Adrenal gland (tissue), 5 donors: ENCODE measurements around the gene KAZN.

Source experiments
- POLR2A ChIP-seq, 2 donors: fragments of 450-650 bp; IDR thresholded peaks; one replicate each; pipeline ENCODE4 v1.6.1; 2017; ENCODE audit warnings: antibody characterized with exemption in 2 of 2, mild to moderate bottlenecking in 2 of 2, moderate library complexity in 1 of 2
- TF ChIP-seq, protein P1 (sequence below), 6 experiments: fragments of 450-650 bp in 4 of 6; fragments of 200-600 bp in 2 of 6; sonication (generic) in 1 of 6; IDR thresholded peaks; 1 replicate in 5 of 6; 2 replicates in 1 of 6; pipeline versions ENCODE4 v1.5.1 to v1.8.0; 2016 to 2021; ENCODE audit warnings: antibody characterized with exemption in 6 of 6, mild to moderate bottlenecking in 2 of 6, moderate library complexity in 1 of 6
- donor health status: DM: no; HTN: no; CAD: no.

DNA sequence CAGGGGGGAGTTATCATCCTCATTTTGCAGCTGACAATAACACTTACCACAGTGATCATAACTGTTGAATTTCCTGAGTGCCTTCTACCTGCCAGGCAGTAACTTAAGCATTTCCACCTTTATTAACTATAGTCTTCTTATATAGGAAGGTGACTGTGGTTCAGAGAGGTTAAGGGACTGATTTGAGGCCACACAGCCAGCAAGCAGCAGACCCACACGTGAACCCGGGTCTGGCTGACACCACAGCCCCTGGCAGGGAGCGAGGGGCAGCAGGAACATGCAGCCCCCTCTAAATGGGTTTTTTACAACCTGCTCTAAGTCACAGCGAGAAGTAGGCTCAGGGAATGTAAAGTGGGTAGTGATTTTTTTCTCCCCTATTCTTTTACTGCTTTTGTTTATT lies 248.2 kb downstream of the KAZN start:
- TF ChIP-seq, protein P1, sequence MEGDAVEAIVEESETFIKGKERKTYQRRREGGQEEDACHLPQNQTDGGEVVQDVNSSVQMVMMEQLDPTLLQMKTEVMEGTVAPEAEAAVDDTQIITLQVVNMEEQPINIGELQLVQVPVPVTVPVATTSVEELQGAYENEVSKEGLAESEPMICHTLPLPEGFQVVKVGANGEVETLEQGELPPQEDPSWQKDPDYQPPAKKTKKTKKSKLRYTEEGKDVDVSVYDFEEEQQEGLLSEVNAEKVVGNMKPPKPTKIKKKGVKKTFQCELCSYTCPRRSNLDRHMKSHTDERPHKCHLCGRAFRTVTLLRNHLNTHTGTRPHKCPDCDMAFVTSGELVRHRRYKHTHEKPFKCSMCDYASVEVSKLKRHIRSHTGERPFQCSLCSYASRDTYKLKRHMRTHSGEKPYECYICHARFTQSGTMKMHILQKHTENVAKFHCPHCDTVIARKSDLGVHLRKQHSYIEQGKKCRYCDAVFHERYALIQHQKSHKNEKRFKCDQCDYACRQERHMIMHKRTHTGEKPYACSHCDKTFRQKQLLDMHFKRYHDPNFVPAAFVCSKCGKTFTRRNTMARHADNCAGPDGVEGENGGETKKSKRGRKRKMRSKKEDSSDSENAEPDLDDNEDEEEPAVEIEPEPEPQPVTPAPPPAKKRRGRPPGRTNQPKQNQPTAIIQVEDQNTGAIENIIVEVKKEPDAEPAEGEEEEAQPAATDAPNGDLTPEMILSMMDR (IDR thresholded peaks at IDR 0.05): no peak
- TF ChIP-seq POLR2A (IDR thresholded peaks at IDR 0.05): no peak
